Natural killer cell treated with Interleukin-12 subunit alpha and Interleukin-12 subunit beta and Interleukin-15 and Interleukin-18, amount 100 ng/mL, for 72 hours (primary cell): ENCODE results near the gene IQCN. TPM values are rescaled to one million over a fixed set of nuclear protein-coding genes. Genes with fewer than 3 reads are reported as not detected.

ENCODE experiments used
- ATAC-seq, 2 donors: fragments of 150-1000 bp; cut with Tn5 transposase in 1 of 2; sonication (Bioruptor Pico), chemical (Tn5 transposase) in 1 of 2; 2 replicates each; pipeline ENCODE4 v1.10.0; 2021
- DNase-seq: peaks from one replicate; pipeline ENCODE4 v3.0.0; 2022; ENCODE audit warnings: low spot score
- H3K27ac Mint-ChIP-seq, 2 donors: 1 replicate in 1 of 2; 2 replicates in 1 of 2; pipeline ENCODE4 v1.8.0; 2022; ENCODE audit warnings: mixed read lengths in 2 of 2, mild to moderate bottlenecking in 1 of 2, moderate library complexity in 1 of 2
- H3K27me3 Mint-ChIP-seq, 2 donors: 1 replicate in 1 of 2; 2 replicates in 1 of 2; pipeline ENCODE4 v1.8.0; 2022; ENCODE audit warnings: mixed read lengths in 2 of 2
- H3K36me3 Mint-ChIP-seq: one replicate; pipeline ENCODE4 v1.8.0; 2022; ENCODE audit warnings: mixed read lengths
- H3K4me1 Mint-ChIP-seq, 2 donors: 1 replicate in 1 of 2; 2 replicates in 1 of 2; pipeline ENCODE4 v1.8.0; 2022; ENCODE audit warnings: low read depth in 2 of 2, mixed read lengths in 2 of 2, mild to moderate bottlenecking in 1 of 2
- H3K4me3 Mint-ChIP-seq: one replicate; pipeline ENCODE4 v1.8.0; 2022; ENCODE audit warnings: mixed read lengths
- H3K9me3 Mint-ChIP-seq: 2 replicates; pipeline ENCODE4 v1.8.0; 2022; ENCODE audit warnings: mixed read lengths
- total RNA-seq, 2 donors: library from RNA; stranded (reverse); gene quantifications; one replicate each; pipeline ENCODE4 v1.2.3, GENCODE V29; 2022

Gene IQCN
- total RNA-seq, 2 donors from 2014 or later, result 1.5 to 4.0 TPM

GRCh38 chr19:18232540-18233223 is 41.6 kb downstream of the IQCN start:
- Mint-ChIP-seq H3K4me3 (no peak overlapping the region), H3K4me1 (peaks cover 0 to 11% of the 10 kb centered on the region in 2 donors), H3K9me3 (no peaks in the 10 kb centered on the region), H3K27ac (no peak overlapping the region), H3K36me3 (no peaks in the 10 kb centered on the region), H3K27me3 (peaks cover 44 to 45% of the 10 kb centered on the region in 2 donors)
- DNase-seq, result no peak
- ATAC-seq, result no peak

DNA sequence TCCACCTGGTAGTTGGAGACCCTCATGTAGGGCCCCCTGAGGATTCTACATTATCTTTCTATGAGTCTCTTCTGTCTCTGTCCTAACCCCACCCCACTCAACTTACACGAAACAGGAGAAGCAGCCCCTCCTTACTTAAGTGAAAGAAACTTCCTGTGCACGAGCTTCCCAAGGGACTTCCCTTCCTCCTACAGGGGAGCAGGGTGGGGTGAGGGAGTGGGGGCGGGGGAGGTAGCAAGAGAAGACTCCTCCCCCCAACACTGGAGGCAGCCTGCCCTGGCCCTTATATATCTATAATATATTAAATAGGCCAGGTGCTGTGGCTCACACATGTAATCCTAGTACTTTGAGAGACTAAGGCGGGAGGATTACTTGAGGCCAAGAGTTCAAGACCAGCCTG is 42.5 kb downstream of the IQCN start:
- H3K27me3 Mint-ChIP-seq, result peaks cover 47 to 53% of the 10 kb centered on the region in 2 donors
- H3K9me3 Mint-ChIP-seq, result no peaks in the 10 kb centered on the region

DNA sequence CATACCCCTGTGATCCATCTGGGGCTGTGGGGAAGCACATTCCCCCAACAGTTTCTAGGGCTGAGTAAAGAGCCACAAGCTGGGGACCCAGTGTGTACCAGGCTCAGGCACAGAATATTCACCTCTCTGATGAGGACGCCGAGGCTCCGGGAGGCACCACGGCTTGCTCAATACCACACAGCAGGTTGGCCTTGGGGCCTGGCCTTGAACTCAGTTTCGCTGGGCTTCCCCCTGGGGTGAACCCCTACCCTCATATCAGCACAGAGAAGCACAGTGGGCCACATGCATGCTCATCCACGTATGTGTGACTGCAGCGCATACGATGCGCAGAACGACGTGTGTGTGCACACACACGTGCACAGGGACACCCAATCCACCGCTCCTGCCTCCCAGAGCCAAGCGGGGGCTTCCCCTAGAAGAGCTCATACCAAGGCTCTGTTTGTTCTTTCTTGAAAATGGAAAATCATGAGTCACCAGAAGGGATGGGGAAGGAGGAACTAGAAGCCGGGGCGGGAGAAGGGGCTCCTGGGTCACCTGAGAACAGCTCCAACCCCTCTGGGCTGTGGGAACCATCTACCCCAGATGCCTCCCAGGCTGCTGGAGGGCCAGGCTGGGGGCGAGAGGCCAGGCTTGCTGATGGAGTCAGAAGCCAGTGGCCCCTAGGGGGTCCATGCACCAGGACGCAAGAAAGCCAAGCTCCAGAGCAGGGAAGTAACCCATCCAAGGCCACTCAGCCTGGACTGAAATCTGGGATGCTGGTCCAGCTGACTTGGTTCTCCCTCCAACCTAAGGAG is 43.1 kb downstream of the IQCN start:
- Mint-ChIP-seq H3K36me3 (no peaks in the 10 kb centered on the region), H3K27me3 (peaks cover 42 to 54% of the 10 kb centered on the region in 2 donors), H3K4me1 (peaks cover 0 to 17% of the 10 kb centered on the region in 2 donors), H3K27ac (no peak overlapping the region), H3K9me3 (no peaks in the 10 kb centered on the region), H3K4me3 (no peak overlapping the region)
- ATAC-seq, result no peak
- no peak for DNase-seq

More for the DNA sequence above, 42.5 kb downstream of the IQCN start:
- no peak for ATAC-seq
- Mint-ChIP-seq H3K4me3 (no peak overlapping the region), H3K27ac (no peak overlapping the region), H3K36me3 (no peaks in the 10 kb centered on the region), H3K4me1 (peaks cover 0 to 16% of the 10 kb centered on the region in 2 donors)
- no peak for DNase-seq

DNA sequence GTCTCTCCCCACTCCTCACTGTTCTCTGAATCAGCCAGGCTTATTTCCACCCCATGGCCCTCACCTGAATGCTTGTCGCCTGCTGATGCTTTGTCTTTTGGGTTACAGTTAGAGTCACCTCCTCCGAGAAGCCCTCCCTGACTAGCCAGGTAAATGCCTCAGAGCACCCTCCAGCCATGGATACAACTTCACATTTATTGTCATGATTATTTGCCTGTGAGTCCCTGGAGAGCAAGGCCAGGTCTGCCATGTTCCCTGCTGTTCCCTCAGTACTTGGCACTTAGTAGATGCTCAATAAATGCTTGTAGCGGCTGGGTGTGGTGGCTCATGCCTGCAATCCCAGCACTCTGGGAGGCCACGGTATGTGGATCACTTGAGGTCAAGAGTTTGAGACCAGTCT is 44.3 kb downstream of the IQCN start:
- Mint-ChIP-seq H3K27ac (peak overlapping the region in 1 of 2 donors; percentile 52), H3K36me3 (no peaks in the 10 kb centered on the region), H3K9me3 (no peaks in the 10 kb centered on the region), H3K4me1 (peaks cover 4 to 24% of the 10 kb centered on the region in 2 donors), H3K4me3 (no peak overlapping the region), H3K27me3 (peaks cover 33 to 45% of the 10 kb centered on the region in 2 donors)
- ATAC-seq, result no peak
- no peak for DNase-seq

GRCh38 chr19:18229474-18229873 is 44.8 kb downstream of the IQCN start:
- Mint-ChIP-seq H3K4me1 (peaks cover 7 to 27% of the 10 kb centered on the region in 2 donors), H3K36me3 (no peaks in the 10 kb centered on the region), H3K27ac (peak overlapping the region in 1 of 2 donors; percentile 52), H3K4me3 (no peak overlapping the region), H3K9me3 (no peaks in the 10 kb centered on the region), H3K27me3 (peaks cover 36 to 48% of the 10 kb centered on the region in 2 donors)
- ATAC-seq (no peak), DNase-seq (no peak)

DNA sequence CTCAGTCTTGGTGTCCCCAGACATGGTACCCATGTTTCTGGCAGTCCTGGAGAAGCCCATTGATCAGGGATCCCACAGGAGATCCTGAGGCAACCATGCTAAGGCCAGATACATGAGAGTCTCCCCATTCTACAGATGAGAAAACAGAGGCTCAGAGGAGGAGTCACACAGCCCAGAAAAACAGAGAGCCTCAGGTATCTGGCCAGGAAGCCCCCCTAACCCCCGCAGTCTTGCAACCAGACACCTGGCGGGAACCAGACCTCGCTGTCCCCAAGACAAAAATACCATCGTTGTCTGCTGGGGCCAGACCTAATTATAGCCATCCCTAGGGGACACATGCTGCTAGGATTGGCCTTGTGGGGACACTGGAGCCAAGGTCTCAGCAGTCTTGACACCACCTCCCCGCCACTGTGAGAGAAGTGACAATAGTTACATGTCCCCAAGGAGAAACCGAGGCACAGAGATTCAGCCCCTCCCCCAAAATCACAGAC is 46.4 kb downstream of the IQCN start:
- H3K27me3 Mint-ChIP-seq, result peaks cover 31 to 43% of the 10 kb centered on the region in 2 donors
- H3K4me1 Mint-ChIP-seq, result peaks cover 15 to 32% of the 10 kb centered on the region in 2 donors
- no peaks in the 10 kb centered on the region for H3K9me3 Mint-ChIP-seq
- H3K27ac Mint-ChIP-seq, result peak overlapping the region; percentile 23 to 70
- no peak overlapping the region for H3K4me3 Mint-ChIP-seq
- ATAC-seq, result no peak
- no peak for DNase-seq
- no peaks in the 10 kb centered on the region for H3K36me3 Mint-ChIP-seq

- DNase-seq, result no peak
- Mint-ChIP-seq H3K4me1 (peaks cover 15 to 27% of the 10 kb centered on the region in 2 donors), H3K9me3 (no peaks in the 10 kb centered on the region), H3K27me3 (peaks cover 26 to 38% of the 10 kb centered on the region in 2 donors), H3K27ac (peak overlapping the region; percentile 23 to 70), H3K4me3 (peak overlapping the region; percentile 46), H3K36me3 (no peaks in the 10 kb centered on the region)
- no peak for ATAC-seq
Observed at GRCh38 chr19:18226956-18227780, 47.1 kb downstream of the IQCN start.

DNA sequence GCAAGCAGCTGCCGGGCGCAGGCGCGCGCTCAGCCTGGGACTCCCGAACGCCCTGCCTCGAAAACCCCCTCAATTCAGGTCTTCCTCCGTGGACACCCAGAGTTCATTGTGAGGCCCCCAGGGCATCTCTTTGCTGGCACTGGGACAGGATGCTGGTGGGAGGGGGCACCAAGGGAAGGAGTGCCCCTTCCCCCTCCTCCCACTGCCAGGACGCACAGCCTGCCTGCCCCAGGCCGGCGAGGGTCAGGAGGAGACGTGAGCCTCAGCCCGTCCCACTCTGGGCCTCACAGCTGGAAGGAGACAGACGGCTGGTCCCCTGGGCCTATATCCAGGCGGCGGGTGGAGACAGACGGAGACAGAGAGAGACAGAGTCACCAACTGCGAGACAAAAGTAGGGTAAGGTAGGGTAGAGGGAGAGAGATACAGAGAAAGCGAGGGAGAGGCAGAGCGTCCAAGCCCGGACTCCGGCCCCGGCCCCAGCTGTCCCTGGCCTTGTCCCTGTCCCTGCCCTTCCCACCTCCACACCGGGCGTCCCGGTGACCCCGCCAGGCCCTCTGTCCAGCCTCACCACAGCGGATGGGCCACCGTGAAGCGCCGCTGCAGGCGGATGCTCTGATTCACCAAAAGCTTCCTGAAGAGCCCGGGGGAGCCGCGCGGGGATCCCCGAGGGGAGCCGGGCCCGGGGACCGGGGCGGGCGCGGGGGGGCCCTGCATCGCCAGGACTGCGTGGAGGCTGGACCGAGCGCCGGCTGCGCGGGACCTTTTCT is 48.4 kb downstream of the IQCN start, which contains the start of gene PDE4C:
Gene PDE4C (minus strand): TSS at position 737 of the 767 bp plus-strand sequence. CDS start 23 bp downstream, at position 714.
- Mint-ChIP-seq H3K27ac (peak within 1 kb of the TSS; percentile 23 to 70), H3K27me3 (peaks cover 22 to 43% of the 10 kb centered on the region in 2 donors), H3K9me3 (no peaks in the 10 kb centered on the region), H3K36me3 (no peaks in the 10 kb centered on the region), H3K4me3 (peak within 1 kb of the TSS; percentile 88), H3K4me1 (peaks cover 15 to 29% of the 10 kb centered on the region in 2 donors)
- peak; percentile 70 for DNase-seq
- ATAC-seq, result peak; percentile 8

DNA sequence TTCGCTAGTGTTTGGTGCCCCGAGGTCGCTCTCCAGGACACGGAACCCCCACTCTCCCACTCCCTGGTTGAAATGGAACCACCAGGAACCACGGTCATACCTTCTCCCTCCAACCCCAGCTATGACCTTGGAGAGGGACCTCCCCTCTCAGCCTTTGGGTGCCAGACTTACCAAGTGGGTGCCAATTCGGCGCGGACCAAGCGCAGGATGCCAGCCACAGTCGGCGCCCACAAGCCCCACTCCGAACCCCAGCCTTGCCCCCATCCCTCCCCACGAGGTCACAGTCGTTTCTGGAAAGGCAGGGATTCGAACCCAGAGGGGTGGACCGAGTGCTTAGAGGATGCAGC is 48.9 kb downstream of the IQCN start:
- DNase-seq, result no peak
- Mint-ChIP-seq H3K27ac (peak overlapping the region in 1 of 2 donors; percentile 63), H3K9me3 (no peaks in the 10 kb centered on the region), H3K4me3 (peak overlapping the region; percentile 88), H3K27me3 (peaks cover 19 to 38% of the 10 kb centered on the region in 2 donors), H3K36me3 (no peaks in the 10 kb centered on the region), H3K4me1 (peaks cover 15 to 29% of the 10 kb centered on the region in 2 donors)
- ATAC-seq, result no peak

GRCh38 chr19:18224525-18225354 is 49.5 kb downstream of the IQCN start:
- ATAC-seq (peak; percentile 97 to 98), DNase-seq (peak; percentile 95)
- H3K4me1 Mint-ChIP-seq, result peaks cover 19 to 32% of the 10 kb centered on the region in 2 donors
- H3K27me3 Mint-ChIP-seq, result peaks cover 18 to 37% of the 10 kb centered on the region in 2 donors
- peak overlapping the region; percentile 64 to 94 for H3K27ac Mint-ChIP-seq
- peak overlapping the region; percentile 88 for H3K4me3 Mint-ChIP-seq
- no peaks in the 10 kb centered on the region for H3K36me3 Mint-ChIP-seq
- H3K9me3 Mint-ChIP-seq, result no peaks in the 10 kb centered on the region

GRCh38 chr19:18223860-18224524 is 50.3 kb downstream of the IQCN start:
- Mint-ChIP-seq H3K4me3 (peak overlapping the region; percentile 88), H3K27ac (peak overlapping the region; percentile 64 to 94), H3K9me3 (no peaks in the 10 kb centered on the region), H3K4me1 (peaks cover 20 to 33% of the 10 kb centered on the region in 2 donors), H3K36me3 (no peaks in the 10 kb centered on the region), H3K27me3 (peaks cover 18 to 35% of the 10 kb centered on the region in 2 donors)
- no peak for DNase-seq
- ATAC-seq, result peak; percentile 44 to 45
